ENCODE measurements around the gene CD80. TPM values are rescaled to one million over a fixed set of nuclear protein-coding genes. Genes with fewer than 3 reads are reported as not detected.

The CD80 gene
- total and polyA plus RNA-seq, 2 of the 8 experiments (the other 6 are each of a cell fraction or from before 2014, with no cell fraction given): 0.11 TPM; not detected in 1

DNA sequence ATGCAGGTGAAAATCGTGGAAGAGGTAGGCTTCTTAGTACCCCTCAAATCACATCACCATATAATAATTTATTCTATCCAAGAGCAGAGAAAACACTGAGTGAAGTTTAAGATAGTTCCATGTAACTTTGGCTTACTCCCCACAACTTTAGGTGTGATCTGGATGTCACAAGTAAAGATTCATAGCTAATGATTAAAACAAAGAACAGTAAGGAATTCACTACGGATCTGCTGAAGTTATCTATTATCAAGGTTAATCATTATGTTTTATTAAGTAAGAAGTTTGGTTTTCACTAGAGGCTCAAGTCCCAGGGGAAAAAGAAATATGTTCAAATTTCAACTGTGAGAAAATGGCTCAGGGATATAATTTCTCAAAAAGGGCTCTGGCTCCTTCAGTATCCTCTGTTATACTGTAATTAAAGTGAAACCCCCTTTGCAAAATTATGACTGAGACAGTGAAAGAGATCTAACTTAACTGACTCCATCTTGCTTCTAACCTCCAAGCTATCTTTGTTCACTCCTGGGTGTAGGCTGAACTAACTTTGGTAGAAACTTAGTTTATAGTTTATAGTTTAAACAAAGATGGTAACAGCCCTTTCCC lies 17.1 kb downstream of the CD80 start (continued):
- TF ChIP-seq HDAC6 (IDR thresholded peaks at IDR 0.05; ENCODE audit: low read depth, low read length) (no peak), GTF2F1 (IDR thresholded peaks at IDR 0.05; ENCODE audit: borderline replicate concordance, low read depth, low read length) (no peak), CHD1 (IDR thresholded peaks at IDR 0.05; ENCODE audit: low read depth, low read length) (no peak), POLR2A (IDR thresholded peaks at IDR 0.05; ENCODE audit: control extremely low read depth in 1 of 2, low read depth in 2 of 2, low read length in 2 of 2) (no peak), TCF12 (IDR thresholded peaks at IDR 0.05; ENCODE audit: low read depth, low read length) (no peak), SIX5 (IDR thresholded peaks at IDR 0.05; ENCODE audit: low read depth, low read length) (no peak)
- TF ChIP-seq, protein P1, sequence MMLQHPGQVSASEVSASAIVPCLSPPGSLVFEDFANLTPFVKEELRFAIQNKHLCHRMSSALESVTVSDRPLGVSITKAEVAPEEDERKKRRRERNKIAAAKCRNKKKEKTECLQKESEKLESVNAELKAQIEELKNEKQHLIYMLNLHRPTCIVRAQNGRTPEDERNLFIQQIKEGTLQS (IDR thresholded peaks at IDR 0.05; ENCODE audit: insufficient read depth, low read depth, low read length): no peak
